Esophagus squamous epithelium (tissue), 5 donors: ENCODE data around the gene RTL5. TPM values are rescaled to one million over a fixed set of nuclear protein-coding genes. Genes with fewer than 3 reads are reported as not detected.
"Not testable (repeated sequence)": the region's sequence is repeated elsewhere in the genome, so short reads cannot be mapped to it uniquely, and the experiment has no call there.

ENCODE experiments used
- DNase-seq: peaks from one replicate; lab custom pipeline; 2025; lab: John Stamatoyannopoulos, UW
- H3K27ac ChIP-seq, 4 donors: fragments of 200-600 bp; sonication (generic); one replicate each; pipeline ENCODE4 v1.5.1; 2016 to 2019; ENCODE audit warnings: mild to moderate bottlenecking in 1 of 4
- H3K27me3 ChIP-seq, 4 donors: fragments of 200-600 bp; sonication (generic); 1 replicate in 3 of 4; 2 replicates in 1 of 4; pipeline versions ENCODE4 v1.5.1 to v1.6.0; 2017 to 2021; ENCODE audit warnings: antibody characterized with exemption in 1 of 4
- H3K36me3 ChIP-seq, 3 donors: fragments of 200-600 bp; sonication (generic); one replicate each; pipeline ENCODE4 v1.5.1; 2016 to 2019
- H3K4me1 ChIP-seq, 3 donors: fragments of 200-600 bp; sonication (generic); one replicate each; pipeline ENCODE4 v1.5.1; 2017 to 2019
- H3K4me3 ChIP-seq, 4 donors: fragments of 200-600 bp; sonication (generic); 1 replicate in 3 of 4; 2 replicates in 1 of 4; pipeline ENCODE4 v1.5.1; 2016 to 2019; ENCODE audit warnings: mild to moderate bottlenecking in 2 of 4, moderate library complexity in 1 of 4
- H3K9me3 ChIP-seq, 3 donors: fragments of 200-600 bp; sonication (generic); one replicate each; pipeline ENCODE4 v1.5.1; 2016 to 2019
- CTCF ChIP-seq, 6 experiments: fragments of 450-650 bp in 4 of 6; fragments of 200-600 bp in 2 of 6; sonication (generic) in 2 of 6; IDR thresholded peaks; one replicate each; pipeline ENCODE4 v1.5.1; 2016 to 2019; ENCODE audit warnings: antibody characterized with exemption in 6 of 6, mild to moderate bottlenecking in 4 of 6, moderate library complexity in 4 of 6
- POLR2A ChIP-seq, 4 donors: fragments of 450-650 bp; IDR thresholded peaks; one replicate each; pipeline ENCODE4 v1.6.1; 2017; ENCODE audit warnings: antibody characterized with exemption in 4 of 4, mild to moderate bottlenecking in 4 of 4, moderate library complexity in 3 of 4
- WGBS, 2 donors: methylation state at CpG; one replicate each; pipeline ENCODE4 v1.1.5; 2018; 5-methylcytosine and 5-hydroxymethylcytosine counted together
- intact Hi-C: fragments of 100-400 bp; cut with DNase I; formaldehyde crosslinking; loops from one replicate; pipeline ENCODE4 v1.15.0; 2022
- total RNA-seq, 4 donors: library from RNA; depleted of rRNA; stranded (reverse); fragments of >200 nt; gene quantifications; one replicate each; pipeline ENCODE4 v1.1.0, GENCODE V29; 2016
- donor health status: DM: yes; HTN: yes; CAD: no.

Gene RTL5
- 1 to 10 TPM in 1 of 4 donors, under 1 TPM in 3; 0.08 to 3.6 (median 0.49) TPM for total RNA-seq

GRCh38 chrX:72131317-72132294 is at the start of gene RTL5:
Gene RTL5 (minus strand): TSS chrX:72131915.
- WGBS, 2 donors: 5 to 66% methylated on average over 12 to 15 of the region's 106 CpGs
- Histone ChIP-seq H3K27me3 (peaks cover 0 to 26% (median 3%) of the 10 kb centered on the region in 4 donors), H3K9me3 (no peaks in the 10 kb centered on the region), H3K4me3 (peak within 1 kb of the TSS; percentile 27 to 70 (median 46)), H3K4me1 (peaks cover 0 to 47% (median 0%) of the 10 kb centered on the region in 3 donors), H3K27ac (peak within 1 kb of the TSS; percentile 46 to 89 (median 70)), H3K36me3 (no peaks in the 10 kb centered on the region)
- DNase-seq: no peak
- intact Hi-C loops: no loop called here
- no peak for TF ChIP-seq CTCF (IDR thresholded peaks at IDR 0.05)
- TF ChIP-seq POLR2A (IDR thresholded peaks at IDR 0.05): peak in 1 of 4 donors; percentile 17

- no peak for TF ChIP-seq CTCF (IDR thresholded peaks at IDR 0.05)
- TF ChIP-seq POLR2A (IDR thresholded peaks at IDR 0.05): no peak
- H3K27ac ChIP-seq: peak overlapping the region; percentile 71 to 87 (median 84)
- 38 to 41% methylated on average over 1 of the region's 1 CpG for WGBS, 2 donors
Measured at GRCh38 chrX:72180539-72180938, 48.8 kb upstream of the RTL5 start.

GRCh38 chrX:72176981-72177380 is 45.3 kb upstream of the RTL5 start:
- H3K9me3 ChIP-seq: no peaks in the 10 kb centered on the region
- no peak for TF ChIP-seq CTCF (IDR thresholded peaks at IDR 0.05)
- no peak for TF ChIP-seq POLR2A (IDR thresholded peaks at IDR 0.05)
- no peaks in the 10 kb centered on the region for H3K27me3 ChIP-seq
- no peak overlapping the region for H3K27ac ChIP-seq
- no peak overlapping the region for H3K4me3 ChIP-seq
- intact Hi-C loops: no loop called here
- H3K36me3 ChIP-seq: no peaks in the 10 kb centered on the region
- WGBS, 2 donors: 58 to 72% methylated on average over 2 of the region's 2 CpGs
- no peak for DNase-seq
- peaks cover 0 to 3% (median 0%) of the 10 kb centered on the region in 3 donors for H3K4me1 ChIP-seq

More at GRCh38 chrX:72180539-72180938, 48.8 kb upstream of the RTL5 start:
- DNase-seq: no peak
- no peaks in the 10 kb centered on the region for H3K27me3 ChIP-seq
- peaks cover 0 to 17% (median 8%) of the 10 kb centered on the region in 3 donors for H3K4me1 ChIP-seq
- intact Hi-C loops: no loop called here
- H3K9me3 ChIP-seq: no peaks in the 10 kb centered on the region
- peak overlapping the region in 2 of 4 donors; percentile 70 to 76 for H3K4me3 ChIP-seq
- H3K36me3 ChIP-seq: no peaks in the 10 kb centered on the region

- H3K36me3 ChIP-seq, intact Hi-C loops, H3K9me3 ChIP-seq, H3K27ac ChIP-seq, H3K4me3 ChIP-seq, H3K4me1 ChIP-seq, DNase-seq, H3K27me3 ChIP-seq: not testable (repeated sequence)
- 92% methylated on average over 4 of the region's 5 CpGs; no CpG with 5 or more reads in 1 of the 2 donors for WGBS, 2 donors
Measured at GRCh38 chrX:72176289-72176688, 44.6 kb upstream of the RTL5 start.

GRCh38 chrX:72169008-72169728 is 37.5 kb upstream of the RTL5 start:
- Histone ChIP-seq H3K36me3 (no peaks in the 10 kb centered on the region), H3K9me3 (no peaks in the 10 kb centered on the region), H3K27me3 (peaks cover 0 to 2% (median 0%) of the 10 kb centered on the region in 4 donors), H3K27ac (no peak overlapping the region), H3K4me3 (peak overlapping the region in 1 of 4 donors; percentile 41), H3K4me1 (no peaks in the 10 kb centered on the region)
- DNase-seq: no peak
- no peak for TF ChIP-seq POLR2A (IDR thresholded peaks at IDR 0.05)
- no peak for TF ChIP-seq CTCF (IDR thresholded peaks at IDR 0.05)
- intact Hi-C loops: no loop called here
- 64 to 68% methylated on average over 6 of the region's 6 CpGs for WGBS, 2 donors
